Epithelial cell of esophagus (primary cell): ENCODE results near the gene GBGT1.
A peak's percentile ranks its signal among the peaks of the same experiment; 100 is the strongest.

Experiments
- DNase-seq: peaks from one replicate; pipeline ENCODE4 v3.0.0; 2010; ENCODE audit warnings: low read depth
- H3K4me3 ChIP-seq: 2 replicates; pipeline ENCODE4 v1.5.1; 2011; ENCODE audit warnings: mild to moderate bottlenecking, low read length, control low read depth
- CTCF ChIP-seq: IDR thresholded peaks from 2 replicates; pipeline ENCODE4 v1.5.1; 2011; ENCODE audit warnings: low read depth, mild to moderate bottlenecking, low read length, control low read depth, inconsistent platforms; ENCODE audit not compliant: insufficient read depth; ENCODE audit errors: missing control alignments

The GBGT1 gene

GRCh38 chr9:133201424-133202144 is 37.9 kb upstream of the GBGT1 start:
- DNase-seq, result no peak
- no peak for TF ChIP-seq CTCF
- no peak overlapping the region for H3K4me3 ChIP-seq

GRCh38 chr9:133200631-133201030 is 36.9 kb upstream of the GBGT1 start:
- DNase-seq, result no peak
- no peak overlapping the region for H3K4me3 ChIP-seq
- no peak for TF ChIP-seq CTCF

GRCh38 chr9:133199648-133200321 is 36.1 kb upstream of the GBGT1 start:
- peak; percentile 14 for TF ChIP-seq CTCF
- DNase-seq, result no peak

GRCh38 chr9:133195029-133195428 is 31.3 kb upstream of the GBGT1 start:
- H3K4me3 ChIP-seq, result no peak overlapping the region
- no peak for TF ChIP-seq CTCF
- DNase-seq, result no peak

More at GRCh38 chr9:133199648-133200321, 36.1 kb upstream of the GBGT1 start:
- peak overlapping the region; percentile 14 for H3K4me3 ChIP-seq

- no peak for DNase-seq
- TF ChIP-seq CTCF, result no peak
- no peak overlapping the region for H3K4me3 ChIP-seq
Observed at GRCh38 chr9:133194597-133194996, 30.9 kb upstream of the GBGT1 start.

- no peak overlapping the region for H3K4me3 ChIP-seq
- DNase-seq, result no peak
- TF ChIP-seq CTCF, result no peak
Observed at GRCh38 chr9:133191989-133192388, 28.3 kb upstream of the GBGT1 start.

GRCh38 chr9:133189826-133190225 is 26.1 kb upstream of the GBGT1 start:
- no peak overlapping the region for H3K4me3 ChIP-seq
- no peak for DNase-seq
- TF ChIP-seq CTCF, result no peak
